Subcutaneous adipose tissue (tissue), 4 donors: Measurements from ENCODE around the gene SWSAP1. TPM values are rescaled to one million over a fixed set of nuclear protein-coding genes. Genes with fewer than 3 reads are reported as not detected.

Experiments
- CTCF ChIP-seq: fragments of 450-650 bp; IDR thresholded peaks from one replicate; pipeline ENCODE4 v1.5.1; 2016; ENCODE audit warnings: low read depth, mild to moderate bottlenecking, control low read depth, antibody characterized with exemption, moderate library complexity
- total RNA-seq, 4 donors: library from RNA; depleted of rRNA; stranded (reverse); fragments of >200 nt; gene quantifications; one replicate each; pipeline ENCODE4 v1.1.0, GENCODE V29; 2016

SWSAP1 gene
- total RNA-seq, 4 donors from 2014 or later, result 0.66 to 3.0 (median 1.0) TPM; not detected in 1

- no peak for TF ChIP-seq CTCF
Observed at GRCh38 chr19:11364935-11365334, 9.5 kb upstream of the SWSAP1 start.

GRCh38 chr19:11365557-11366117, 8.8 kb upstream of the SWSAP1 start:
- no peak for TF ChIP-seq CTCF

GRCh38 chr19:11367528-11367927, 6.9 kb upstream of the SWSAP1 start:
- no peak for TF ChIP-seq CTCF

- TF ChIP-seq CTCF, result no peak
Observed at GRCh38 chr19:11370744-11371143, 3.7 kb upstream of the SWSAP1 start.

- no peak for TF ChIP-seq CTCF
Observed at GRCh38 chr19:11373166-11373884, 1.1 kb upstream of the SWSAP1 start.

- no peak for TF ChIP-seq CTCF
Observed at GRCh38 chr19:11373885-11374432, 507 bp upstream of the SWSAP1 start.

- no peak for TF ChIP-seq CTCF
Observed at GRCh38 chr19:11375143-11375948, 880 bp downstream of the SWSAP1 start.
